HepG2 (cell line): Measurements from ENCODE around the gene LAIR1. TPM values are rescaled to one million over a fixed set of nuclear protein-coding genes. Genes with fewer than 3 reads are reported as not detected.

Experiments used
- ATAC-seq: fragments of 200-7000 bp; cut with Tn5 transposase; 3 replicates; pipeline ENCODE4 v1.9.1; 2020; ENCODE audit warnings: mild to moderate bottlenecking, moderate library complexity
- BruUV-seq: library from RNA; stranded (reverse); fragments of 400-500 nt; replicated peaks from 2 replicates; lab custom pipeline; 2021; lab: Mats Ljungman, UMichigan
- CTCF ChIA-PET: fragments of 300-600 bp; formaldehyde crosslinking; extraction: SDS; loops from one replicate; lab custom pipeline; 2021; ENCODE audit warnings: low total read pairs, inconsistent platforms, low intra/inter-chr PET ratio; lab: Yijun Ruan, JAX
- POLR2A ChIA-PET: fragments of 350-600 bp; sonication (Branson Sonifier 250); formaldehyde crosslinking; loops from one replicate; lab custom pipeline; 2020; ENCODE audit warnings: antibody characterized with exemption, inconsistent platforms; lab: Yijun Ruan, JAX
- DNase-seq: peaks from one replicate; pipeline ENCODE4 v3.0.0-alpha.2; 2015; ENCODE audit warnings: low spot score
- FAIRE-seq: peaks from 3 replicates; lab custom pipeline; 2011; peaks lifted over from hg19 to GRCh38; lab: Jason Lieb, UNC
- H2AFZ ChIP-seq: one replicate; pipeline ENCODE4 v1.6.1; 2011; ENCODE audit warnings: low read length, inconsistent platforms
- H3K27ac ChIP-seq: fragments of 300-600 bp; 3 replicates; pipeline ENCODE4 v1.8.0; 2011; ENCODE audit warnings: mixed run types, mild to moderate bottlenecking, mixed read lengths, low read length, inconsistent platforms; ENCODE audit not compliant: insufficient read depth; ENCODE audit errors: extremely low read length
- H3K27me3 ChIP-seq, 2 experiments: fragments of 200-600 bp in 1 of 2; 2 replicates in 1 of 2; 3 replicates in 1 of 2; pipeline versions ENCODE4 v1.6.0 to v1.8.0; 2011; ENCODE audit warnings: low read length in 2 of 2, mild to moderate bottlenecking in 2 of 2, moderate library complexity in 2 of 2, inconsistent platforms in 1 of 2; ENCODE audit not compliant: insufficient read depth in 2 of 2, control insufficient read depth in 1 of 2
- H3K36me3 ChIP-seq, 2 experiments: fragments of 200-600 bp in 1 of 2; replicated peaks in 1 of 2; 2 replicates in 1 of 2; 3 replicates in 1 of 2; pipeline versions ENCODE4 v1.5.1 to v1.8.0; 2011; ENCODE audit warnings: low read length in 2 of 2, inconsistent platforms in 1 of 2; ENCODE audit not compliant: insufficient read depth in 2 of 2, control insufficient read depth in 1 of 2
- H3K4me1 ChIP-seq: 2 replicates; pipeline ENCODE4 v1.5.1; 2012; ENCODE audit warnings: low read length, inconsistent platforms; ENCODE audit not compliant: insufficient read depth
- H3K4me2 ChIP-seq: 2 replicates; pipeline ENCODE4 v1.6.0; 2011; ENCODE audit warnings: low read depth, low read length, inconsistent platforms
- H3K4me3 ChIP-seq, 3 experiments: fragments of 200-600 bp in 1 of 3; sonication (generic), shearing (Covaris generic) in 1 of 3; replicated peaks in 1 of 3; 2 replicates each; pipeline ENCODE4 v1.5.1; 2011 to 2016; ENCODE audit warnings: low read length in 3 of 3, inconsistent platforms in 2 of 3, low read depth in 2 of 3, mild to moderate bottlenecking in 2 of 3, control low read depth in 1 of 3, mixed read lengths in 1 of 3; ENCODE audit not compliant: insufficient read depth in 1 of 3
- H3K79me2 ChIP-seq: one replicate; pipeline ENCODE4 v1.6.1; 2011; ENCODE audit warnings: low read length, inconsistent platforms; ENCODE audit not compliant: insufficient read depth
- H3K9ac ChIP-seq: 2 replicates; pipeline ENCODE4 v1.6.0; 2011; ENCODE audit warnings: mild to moderate bottlenecking, low read depth, low read length, inconsistent platforms; ENCODE audit not compliant: insufficient read depth
- H3K9me3 ChIP-seq: 2 replicates; pipeline ENCODE4 v1.5.1; 2012; ENCODE audit warnings: mild to moderate bottlenecking, low read length
- H4K20me1 ChIP-seq: 2 replicates; pipeline ENCODE4 v1.6.0; 2011; ENCODE audit warnings: inconsistent platforms, mild to moderate bottlenecking, low read length, moderate library complexity; ENCODE audit not compliant: insufficient read depth
- ARID2 ChIP-seq: sonication (generic); formaldehyde crosslinking; IDR thresholded peaks from 2 replicates; pipeline ENCODE4 v1.8.1; 2022; ENCODE audit warnings: mild to moderate bottlenecking, missing genetic modification reagents, borderline replicate concordance
- ESRRA ChIP-seq: sonication (generic); formaldehyde crosslinking; IDR thresholded peaks from 2 replicates; pipeline ENCODE4 v1.5.1; 2020; ENCODE audit warnings: mild to moderate bottlenecking, low read depth, missing genetic modification reagents
- FOXC1 ChIP-seq: sonication (generic); formaldehyde crosslinking; IDR thresholded peaks from 2 replicates; pipeline ENCODE4 v1.8.0; 2022; ENCODE audit warnings: mild to moderate bottlenecking, missing genetic modification reagents, borderline replicate concordance
- HIVEP1 ChIP-seq: sonication (generic); formaldehyde crosslinking; IDR thresholded peaks from 2 replicates; pipeline ENCODE4 v1.4.0; 2020; ENCODE audit warnings: mild to moderate bottlenecking, missing genetic modification reagents
- MAZ ChIP-seq, 2 experiments: sonication (generic) in 1 of 2; formaldehyde crosslinking in 1 of 2; IDR thresholded peaks; 2 replicates each; pipeline versions ENCODE4 v1.5.0 to v1.6.1; 2012 to 2020; ENCODE audit warnings: low read depth in 2 of 2, mild to moderate bottlenecking in 2 of 2, borderline replicate concordance in 1 of 2, improper control_type of control experiment in 1 of 2, low read length in 1 of 2, missing genetic modification reagents in 1 of 2, moderate library complexity in 1 of 2
- NFATC3 ChIP-seq: sonication (generic); formaldehyde crosslinking; IDR thresholded peaks from 2 replicates; pipeline ENCODE4 v1.5.1; 2020; ENCODE audit warnings: mild to moderate bottlenecking, missing genetic modification reagents
- SOX13 ChIP-seq, 3 experiments: fragments of 450-650 bp in 1 of 3; sonication (generic) in 1 of 3; formaldehyde crosslinking in 1 of 3; IDR thresholded peaks in 2 of 3; conservative IDR thresholded peaks in 1 of 3; 2 replicates each; pipeline versions ENCODE4 v1.5.0 to v1.6.1; 2016 to 2020; ENCODE audit warnings: antibody characterized with exemption in 1 of 3, mild to moderate bottlenecking in 1 of 3, missing compliant biosample characterization in 1 of 3, missing genetic modification reagents in 1 of 3, moderate library complexity in 1 of 3
- TCF7 ChIP-seq: sonication (generic); IDR thresholded peaks from 2 replicates; pipeline ENCODE4 v1.6.1; 2016; ENCODE audit warnings: antibody characterized with exemption, low read depth
- ZNF503 ChIP-seq: sonication (generic); formaldehyde crosslinking; IDR thresholded peaks from 2 replicates; pipeline ENCODE4 v1.4.0; 2020; ENCODE audit warnings: missing genetic modification reagents
- ZNF788 ChIP-seq: sonication (generic); formaldehyde crosslinking; IDR thresholded peaks from 2 replicates; pipeline ENCODE4 v1.5.0; 2020; ENCODE audit warnings: mild to moderate bottlenecking, missing genetic modification reagents, borderline replicate concordance
- WGBS: methylation state at CpG from one replicate; pipeline ENCODE4 v1.1.6; 2017; ENCODE audit warnings: low lambda C conversion rate; 5-methylcytosine and 5-hydroxymethylcytosine counted together
- in situ Hi-C: cut with HindIII; loops from 2 replicates; pipeline ENCODE4 v1.10.0; 2017; ENCODE audit warnings: low pct_unique_long_range_greater_than_20kb; ENCODE audit not compliant: extremely low pct_ligation_motif_present
- intact Hi-C: fragments of 100-400 bp; cut with micrococcal nuclease; formaldehyde crosslinking; loops from one replicate; pipeline ENCODE4 v1.10.0; 2022; ENCODE audit not compliant: unreplicated experiment
- polyA plus RNA-seq, 8 experiments: library from polyadenylated mRNA; depleted of rRNA in 3 of 8; stranded (reverse) in 7 of 8; unstranded in 1 of 8; fragments of >200 nt; fragmentation: Illumina TruSeq in 4 of 8; extraction: Trizol in 4 of 8; gene quantifications; 2 replicates each; pipeline versions ENCODE4 v1.2.1 to v1.2.3, GENCODE V29; 2011 to 2016; ENCODE audit warnings: low read depth in 4 of 8, missing spikeins in 1 of 8, mixed read lengths in 1 of 8; ENCODE audit not compliant: insufficient read depth in 1 of 8
- total RNA-seq, 5 experiments: library from RNA; depleted of rRNA; stranded (reverse); fragments of >200 nt; fragmentation: Illumina TruSeq; extraction: Trizol; gene quantifications; 2 replicates each; pipeline ENCODE4 v1.2.3, GENCODE V29; 2016; ENCODE audit warnings: low read depth in 1 of 5

The LAIR1 gene
- total and polyA plus RNA-seq, 2 of the 13 experiments (the other 11 are each of a cell fraction or from before 2014, with no cell fraction given): 0.75 to 1.2 TPM

- H3K4me3 ChIP-seq: no peak overlapping the region
- ATAC-seq (no peak), FAIRE-seq (no peak), DNase-seq (no peak)
- intact Hi-C loops: no loop called here
- peaks cover 3 to 36% of the 10 kb centered on the region in 2 experiments for H3K27me3 ChIP-seq
- no TSS peak for BruUV-seq
- ChIA-PET POLR2A (no interaction called here), CTCF (no interaction called here)
- no peaks in the 10 kb centered on the region for H4K20me1 ChIP-seq
- H3K36me3 ChIP-seq: no peaks in the 10 kb centered on the region
- no peak overlapping the region for H2AFZ ChIP-seq
- H3K4me2 ChIP-seq: no peak overlapping the region
- peaks cover 8% of the 10 kb centered on the region for H3K4me1 ChIP-seq
- H3K9me3 ChIP-seq: no peaks in the 10 kb centered on the region
- 20% methylated on average over 6 of the region's 9 CpGs for WGBS
- H3K27ac ChIP-seq: no peak overlapping the region
- in situ Hi-C loops: no loop called here
- H3K9ac ChIP-seq: no peak overlapping the region
- TF ChIP-seq ZNF503 (CRISPR knock-in tag) (no peak), ESRRA (CRISPR knock-in tag) (no peak), HIVEP1 (CRISPR knock-in tag) (no peak), SOX13 (IDR thresholded peaks at IDR 0.05) (no peak), SOX13 (CRISPR knock-in tag; conservative IDR thresholded peaks at IDR 0.05 in 1 of 2, IDR thresholded peaks at IDR 0.05 in 1 of 2) (no peak), MAZ (IDR thresholded peaks at IDR 0.05; ENCODE audit: borderline replicate concordance, low read depth, low read length) (no peak), MAZ (CRISPR knock-in tag; IDR thresholded peaks at IDR 0.05; ENCODE audit: low read depth) (no peak), ZNF788 (CRISPR knock-in tag) (no peak), TCF7 (no peak), ARID2 (no peak), FOXC1 (CRISPR knock-in tag) (no peak), NFATC3 (CRISPR knock-in tag) (no peak)
- H3K79me2 ChIP-seq: no peaks in the 10 kb centered on the region
Measured at GRCh38 chr19:54339646-54340358, 24.9 kb downstream of the LAIR1 start.
